ENCODE data around the gene ZNF556. TPM values are rescaled to one million over a fixed set of nuclear protein-coding genes. Genes with fewer than 3 reads are reported as not detected.

ZNF556 gene
- total RNA-seq, 1 experiment from 2014 or later, result 0.04 TPM

DNA sequence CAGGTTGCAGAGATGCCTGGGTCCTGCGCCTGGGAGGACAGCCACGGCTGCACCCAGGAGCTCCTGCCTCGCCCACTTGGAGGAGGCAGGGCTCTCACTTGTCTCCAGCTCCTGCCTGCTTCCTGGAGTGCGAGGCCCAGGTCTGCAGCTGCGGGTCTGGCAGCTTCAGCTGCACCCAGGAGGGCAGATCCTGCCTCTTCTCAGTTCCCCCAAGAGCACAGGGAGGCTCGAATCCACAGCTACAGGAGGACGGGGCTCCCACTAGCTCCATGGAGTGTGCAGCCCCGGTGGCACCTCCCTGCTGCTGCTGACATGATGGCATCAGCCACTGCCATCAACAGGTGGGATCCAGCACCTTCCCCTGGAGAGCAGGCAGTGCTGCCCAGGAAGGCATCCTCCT lies 43.0 kb upstream of the ZNF556 start:
- H4K20me1 ChIP-seq (ENCODE audit: low read length), result no peaks in the 10 kb centered on the region
- BruUV-seq (replicated peaks), result no TSS peak
- H3K9me3 ChIP-seq (ENCODE audit: low read length), result no peaks in the 10 kb centered on the region
- no peak overlapping the region for H3K9ac ChIP-seq (ENCODE audit: low read length)
- no peaks in the 10 kb centered on the region for H3K36me3 ChIP-seq (ENCODE audit: low read depth, low read length)
- no peak overlapping the region for H3K27ac ChIP-seq (ENCODE audit: low read length)
- ChIA-PET CTCF (no interaction called here), POLR2A (ENCODE audit: unreplicated experiment) (no interaction called here)
- no peaks in the 10 kb centered on the region for H3K4me1 ChIP-seq (ENCODE audit: insufficient read depth, low read length)
- intact Hi-C loops (cut with micrococcal nuclease), result no loop called here
- H3F3A ChIP-seq (ENCODE audit: low read length, unreplicated experiment), result no peaks in the 10 kb centered on the region
- no peaks in the 10 kb centered on the region for H3K9me2 ChIP-seq (replicated peaks; ENCODE audit: low read length)
- no peaks in the 10 kb centered on the region for H3K27me3 ChIP-seq (ENCODE audit: low read length)
- DNase-seq, result no peak
- no peak overlapping the region for H2AFZ ChIP-seq (ENCODE audit: low read length)
- H3K79me2 ChIP-seq (ENCODE audit: low read length), result no peaks in the 10 kb centered on the region
- no peak for ATAC-seq
- TF ChIP-seq, protein P1, sequence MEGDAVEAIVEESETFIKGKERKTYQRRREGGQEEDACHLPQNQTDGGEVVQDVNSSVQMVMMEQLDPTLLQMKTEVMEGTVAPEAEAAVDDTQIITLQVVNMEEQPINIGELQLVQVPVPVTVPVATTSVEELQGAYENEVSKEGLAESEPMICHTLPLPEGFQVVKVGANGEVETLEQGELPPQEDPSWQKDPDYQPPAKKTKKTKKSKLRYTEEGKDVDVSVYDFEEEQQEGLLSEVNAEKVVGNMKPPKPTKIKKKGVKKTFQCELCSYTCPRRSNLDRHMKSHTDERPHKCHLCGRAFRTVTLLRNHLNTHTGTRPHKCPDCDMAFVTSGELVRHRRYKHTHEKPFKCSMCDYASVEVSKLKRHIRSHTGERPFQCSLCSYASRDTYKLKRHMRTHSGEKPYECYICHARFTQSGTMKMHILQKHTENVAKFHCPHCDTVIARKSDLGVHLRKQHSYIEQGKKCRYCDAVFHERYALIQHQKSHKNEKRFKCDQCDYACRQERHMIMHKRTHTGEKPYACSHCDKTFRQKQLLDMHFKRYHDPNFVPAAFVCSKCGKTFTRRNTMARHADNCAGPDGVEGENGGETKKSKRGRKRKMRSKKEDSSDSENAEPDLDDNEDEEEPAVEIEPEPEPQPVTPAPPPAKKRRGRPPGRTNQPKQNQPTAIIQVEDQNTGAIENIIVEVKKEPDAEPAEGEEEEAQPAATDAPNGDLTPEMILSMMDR (conservative IDR thresholded peaks at IDR 0.05; ENCODE audit: low read depth, low read length), result no peak
- TF ChIP-seq EZH2phosphoT487 (IDR thresholded peaks at IDR 0.05; ENCODE audit: borderline replicate concordance, low read length) (no peak), EZH2 (IDR thresholded peaks at IDR 0.05; ENCODE audit: low read length, unreplicated experiment) (no peak)
- no peak overlapping the region for H3K4me3 ChIP-seq (ENCODE audit: low read length)
- no peak overlapping the region for H3K4me2 ChIP-seq (ENCODE audit: low read length)

DNA sequence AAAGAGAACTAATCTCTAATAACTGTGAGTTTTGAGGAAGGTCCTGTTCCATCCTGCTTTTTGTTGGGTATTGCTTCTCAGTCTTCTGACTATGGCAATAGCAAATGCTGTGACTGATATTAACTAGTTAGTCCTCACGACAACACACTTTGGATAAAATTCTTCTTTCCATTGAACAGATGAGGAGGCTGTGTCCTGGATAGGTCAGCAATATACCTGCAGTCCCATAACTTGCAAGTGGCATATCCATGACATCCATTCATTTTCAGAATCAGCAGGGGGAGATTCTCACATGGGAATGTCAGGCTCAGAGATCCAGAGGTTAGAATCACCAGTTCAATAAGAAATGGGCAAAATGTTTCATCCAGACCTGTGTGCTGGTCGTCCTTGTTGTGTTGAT lies 40.1 kb upstream of the ZNF556 start:
- Histone ChIP-seq H3K79me2 (ENCODE audit: low read length) (no peaks in the 10 kb centered on the region), H3K4me1 (ENCODE audit: insufficient read depth, low read length) (no peaks in the 10 kb centered on the region), H3K9me2 (replicated peaks; ENCODE audit: low read length) (no peaks in the 10 kb centered on the region), H3K36me3 (ENCODE audit: low read depth, low read length) (no peaks in the 10 kb centered on the region), H3K4me2 (ENCODE audit: low read length) (no peak overlapping the region), H3K27ac (ENCODE audit: low read length) (no peak overlapping the region), H2AFZ (ENCODE audit: low read length) (no peak overlapping the region), H3F3A (ENCODE audit: low read length, unreplicated experiment) (no peaks in the 10 kb centered on the region), H3K9ac (ENCODE audit: low read length) (no peak overlapping the region), H4K20me1 (ENCODE audit: low read length) (no peaks in the 10 kb centered on the region), H3K4me3 (ENCODE audit: low read length) (no peak overlapping the region), H3K27me3 (ENCODE audit: low read length) (no peaks in the 10 kb centered on the region), H3K9me3 (ENCODE audit: low read length) (no peaks in the 10 kb centered on the region)
- CTCF ChIA-PET, result no interaction called here
- BruUV-seq (replicated peaks), result no TSS peak
- DNase-seq (no peak), ATAC-seq (no peak)
- no peak for TF ChIP-seq EZH2phosphoT487 (IDR thresholded peaks at IDR 0.05; ENCODE audit: borderline replicate concordance, low read length)
- TF ChIP-seq, protein P1 (conservative IDR thresholded peaks at IDR 0.05; ENCODE audit: low read depth, low read length), result no peak
- no peak for TF ChIP-seq EZH2 (IDR thresholded peaks at IDR 0.05; ENCODE audit: low read length, unreplicated experiment)
- intact Hi-C loops (cut with micrococcal nuclease), result no loop called here
- POLR2A ChIA-PET (ENCODE audit: unreplicated experiment), result no interaction called here

DNA sequence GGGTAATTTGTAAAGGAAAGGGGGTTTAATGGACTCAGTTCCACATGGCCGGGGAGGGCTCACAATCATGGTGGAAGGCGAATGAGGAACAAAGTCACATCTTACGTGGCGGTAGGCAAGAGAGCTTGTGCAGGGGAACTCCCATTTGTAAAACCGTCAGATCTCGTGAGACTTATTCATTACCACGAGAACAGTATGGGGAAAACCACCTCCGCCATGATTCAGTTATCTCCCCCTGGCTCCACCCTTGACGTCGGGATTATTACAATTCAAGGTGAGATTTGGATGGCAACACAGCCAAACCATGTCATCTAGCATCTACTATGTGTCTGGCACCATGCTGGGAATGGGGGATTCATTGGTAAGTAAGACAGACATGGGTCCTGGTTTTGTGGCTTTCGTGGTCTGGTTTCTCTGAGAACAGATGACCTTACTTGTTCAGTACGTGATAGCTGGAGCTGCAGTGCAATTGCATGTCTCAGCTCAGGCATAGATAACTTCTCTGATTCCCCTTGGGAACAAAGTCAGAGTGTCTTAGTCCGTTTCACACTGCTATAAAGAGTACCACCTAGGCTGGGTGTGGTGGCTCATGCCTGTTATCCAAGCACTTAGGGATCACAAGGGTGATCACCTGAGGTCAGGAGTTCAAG lies 39.2 kb upstream of the ZNF556 start:
- ChIA-PET POLR2A (ENCODE audit: unreplicated experiment) (no interaction called here), CTCF (no interaction called here)
- H3K79me2 ChIP-seq (ENCODE audit: low read length), result no peaks in the 10 kb centered on the region
- H3K4me1 ChIP-seq (ENCODE audit: insufficient read depth, low read length), result no peaks in the 10 kb centered on the region
- H3K4me2 ChIP-seq (ENCODE audit: low read length), result no peak overlapping the region
- DNase-seq, result no peak
- BruUV-seq (replicated peaks), result no TSS peak
- TF ChIP-seq EZH2 (IDR thresholded peaks at IDR 0.05; ENCODE audit: low read length, unreplicated experiment) (no peak), EZH2phosphoT487 (IDR thresholded peaks at IDR 0.05; ENCODE audit: borderline replicate concordance, low read length) (no peak)
- TF ChIP-seq, protein P1 (conservative IDR thresholded peaks at IDR 0.05; ENCODE audit: low read depth, low read length), result no peak
- no peaks in the 10 kb centered on the region for H3F3A ChIP-seq (ENCODE audit: low read length, unreplicated experiment)
- no peaks in the 10 kb centered on the region for H3K27me3 ChIP-seq (ENCODE audit: low read length)
- no peak overlapping the region for H3K27ac ChIP-seq (ENCODE audit: low read length)
- no peaks in the 10 kb centered on the region for H4K20me1 ChIP-seq (ENCODE audit: low read length)
- no peak overlapping the region for H3K9ac ChIP-seq (ENCODE audit: low read length)
- intact Hi-C loops (cut with micrococcal nuclease), result no loop called here
- no peak overlapping the region for H2AFZ ChIP-seq (ENCODE audit: low read length)
- H3K9me3 ChIP-seq (ENCODE audit: low read length), result no peaks in the 10 kb centered on the region
- no peak overlapping the region for H3K4me3 ChIP-seq (ENCODE audit: low read length)
- no peak for ATAC-seq
- H3K36me3 ChIP-seq (ENCODE audit: low read depth, low read length), result no peaks in the 10 kb centered on the region
- H3K9me2 ChIP-seq (replicated peaks; ENCODE audit: low read length), result no peaks in the 10 kb centered on the region

All from PC-3 (cell line).